HepG2 (cell line): ENCODE data around the gene DDX54. TPM values are rescaled to one million over a fixed set of nuclear protein-coding genes. Genes with fewer than 3 reads are reported as not detected.
A peak's percentile ranks its signal among the peaks of the same experiment; 100 is the strongest.

Source experiments
- GABPB1 ChIP-seq: IDR thresholded peaks from 2 replicates; pipeline ENCODE4 v1.6.1; 2016; ENCODE audit warnings: mild to moderate bottlenecking, missing genetic modification reagents, moderate library complexity, missing compliant biosample characterization
- HNF4G ChIP-seq, 2 experiments: sonication (generic) in 1 of 2; formaldehyde crosslinking in 1 of 2; IDR thresholded peaks; 2 replicates each; pipeline versions ENCODE4 v1.4.0 to v1.6.1; 2011 to 2020; ENCODE audit warnings: borderline replicate concordance in 2 of 2, low read depth in 2 of 2, mild to moderate bottlenecking in 2 of 2, low read length in 1 of 2, missing genetic modification reagents in 1 of 2, moderate library complexity in 1 of 2
- IKZF4 ChIP-seq: sonication (generic); formaldehyde crosslinking; IDR thresholded peaks from 2 replicates; pipeline ENCODE4 v1.5.1; 2020; ENCODE audit warnings: borderline replicate concordance, mild to moderate bottlenecking, low read depth, missing genetic modification reagents; ENCODE audit errors: not compliant biosample characterization
- MBD4 ChIP-seq: IDR thresholded peaks from 2 replicates; pipeline ENCODE4 v1.6.1; 2012; ENCODE audit warnings: low read length, inconsistent platforms, borderline replicate concordance
- MEF2D ChIP-seq: sonication (generic); formaldehyde crosslinking; IDR thresholded peaks from 2 replicates; pipeline ENCODE4 v1.5.1; 2020; ENCODE audit warnings: mild to moderate bottlenecking, missing genetic modification reagents
- MYNN ChIP-seq: sonication (generic); formaldehyde crosslinking; IDR thresholded peaks from 2 replicates; pipeline ENCODE4 v1.4.0; 2020; ENCODE audit warnings: mild to moderate bottlenecking, low read depth, missing genetic modification reagents
- NFAT5 ChIP-seq: sonication (generic); formaldehyde crosslinking; IDR thresholded peaks from 2 replicates; pipeline ENCODE4 v1.4.0; 2020; ENCODE audit warnings: missing genetic modification reagents
- PHF20 ChIP-seq: sonication (generic); formaldehyde crosslinking; IDR thresholded peaks from 2 replicates; pipeline ENCODE4 v1.5.0; 2020; ENCODE audit warnings: mild to moderate bottlenecking, missing genetic modification reagents
- RFXANK ChIP-seq: IDR thresholded peaks from 2 replicates; pipeline ENCODE4 v1.6.1; 2016
- SMARCC2 ChIP-seq: fragments of 450-650 bp; IDR thresholded peaks from 2 replicates; pipeline ENCODE4 v1.6.1; 2017; ENCODE audit warnings: antibody characterized with exemption, mild to moderate bottlenecking
- TOE1 ChIP-seq: sonication (generic); formaldehyde crosslinking; IDR thresholded peaks from 2 replicates; pipeline ENCODE4 v1.4.0; 2020; ENCODE audit warnings: mild to moderate bottlenecking, missing genetic modification reagents
- ZBTB25 ChIP-seq: IDR thresholded peaks from 2 replicates; pipeline ENCODE4 v1.6.1; 2018; ENCODE audit warnings: missing genetic modification reagents
- ZFP82 ChIP-seq: sonication (generic); formaldehyde crosslinking; IDR thresholded peaks from 2 replicates; pipeline ENCODE4 v1.5.1; 2020; ENCODE audit warnings: mild to moderate bottlenecking, missing genetic modification reagents, borderline replicate concordance
- ZNF18 ChIP-seq: sonication (generic); formaldehyde crosslinking; IDR thresholded peaks from 2 replicates; pipeline ENCODE4 v1.8.0; 2022; ENCODE audit warnings: mild to moderate bottlenecking, missing genetic modification reagents; ENCODE audit not compliant: insufficient replicate concordance
- ZNF234 ChIP-seq: sonication (generic); formaldehyde crosslinking; conservative IDR thresholded peaks from 2 replicates; pipeline ENCODE4 v1.5.1; 2020; ENCODE audit warnings: mild to moderate bottlenecking, missing genetic modification reagents
- ZNF737 ChIP-seq: sonication (generic); formaldehyde crosslinking; IDR thresholded peaks from 2 replicates; pipeline ENCODE4 v1.5.0; 2020; ENCODE audit warnings: missing genetic modification reagents, mild to moderate bottlenecking, borderline replicate concordance
- polyA plus RNA-seq, 8 experiments: library from polyadenylated mRNA; depleted of rRNA in 3 of 8; stranded (reverse) in 7 of 8; unstranded in 1 of 8; fragments of >200 nt; fragmentation: Illumina TruSeq in 4 of 8; extraction: Trizol in 4 of 8; gene quantifications; 2 replicates each; pipeline versions ENCODE4 v1.2.1 to v1.2.3, GENCODE V29; 2011 to 2016; ENCODE audit warnings: low read depth in 4 of 8, missing spikeins in 1 of 8, mixed read lengths in 1 of 8; ENCODE audit not compliant: insufficient read depth in 1 of 8
- total RNA-seq, 5 experiments: library from RNA; depleted of rRNA; stranded (reverse); fragments of >200 nt; fragmentation: Illumina TruSeq; extraction: Trizol; gene quantifications; 2 replicates each; pipeline ENCODE4 v1.2.3, GENCODE V29; 2016; ENCODE audit warnings: low read depth in 1 of 5
- TF ChIP-seq, protein P1 (sequence below): IDR thresholded peaks from 2 replicates; pipeline ENCODE4 v1.6.1; 2018; ENCODE audit warnings: missing genetic modification reagents, mild to moderate bottlenecking, missing compliant biosample characterization
- TF ChIP-seq, protein P2 (sequence below): sonication (generic); formaldehyde crosslinking; IDR thresholded peaks from 2 replicates; pipeline ENCODE4 v1.8.1; 2023; ENCODE audit warnings: mild to moderate bottlenecking, missing genetic modification reagents

DDX54 gene
- total and polyA plus RNA-seq, 2 of the 13 experiments (the other 11 are each of a cell fraction or from before 2014, with no cell fraction given), result 59.7 to 61.1 TPM

- no peak for TF ChIP-seq ZNF737 (CRISPR knock-in tag)
- TF ChIP-seq RFXANK (CRISPR knock-in tag), result no peak
- no peak for TF ChIP-seq HNF4G (IDR thresholded peaks at IDR 0.05; ENCODE audit: borderline replicate concordance, low read depth, low read length)
- TF ChIP-seq HNF4G (CRISPR knock-in tag; IDR thresholded peaks at IDR 0.05; ENCODE audit: borderline replicate concordance, low read depth), result 0 out of 2 replicates have a peak, but pooled peaks have one; percentile 26
- TF ChIP-seq GABPB1 (CRISPR knock-in tag), result peak; percentile 46; the same call in 1 of the 2 replicates
- TF ChIP-seq ZBTB25 (CRISPR knock-in tag), result no peak
- TF ChIP-seq ZNF18 (CRISPR knock-in tag), result no peak
- TF ChIP-seq, protein P1, sequence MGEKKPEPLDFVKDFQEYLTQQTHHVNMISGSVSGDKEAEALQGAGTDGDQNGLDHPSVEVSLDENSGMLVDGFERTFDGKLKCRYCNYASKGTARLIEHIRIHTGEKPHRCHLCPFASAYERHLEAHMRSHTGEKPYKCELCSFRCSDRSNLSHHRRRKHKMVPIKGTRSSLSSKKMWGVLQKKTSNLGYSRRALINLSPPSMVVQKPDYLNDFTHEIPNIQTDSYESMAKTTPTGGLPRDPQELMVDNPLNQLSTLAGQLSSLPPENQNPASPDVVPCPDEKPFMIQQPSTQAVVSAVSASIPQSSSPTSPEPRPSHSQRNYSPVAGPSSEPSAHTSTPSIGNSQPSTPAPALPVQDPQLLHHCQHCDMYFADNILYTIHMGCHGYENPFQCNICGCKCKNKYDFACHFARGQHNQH (CRISPR knock-in tag), result no peak
- TF ChIP-seq NFAT5 (CRISPR knock-in tag), result no peak
- TF ChIP-seq MBD4, result no peak
- TF ChIP-seq, protein P2, sequence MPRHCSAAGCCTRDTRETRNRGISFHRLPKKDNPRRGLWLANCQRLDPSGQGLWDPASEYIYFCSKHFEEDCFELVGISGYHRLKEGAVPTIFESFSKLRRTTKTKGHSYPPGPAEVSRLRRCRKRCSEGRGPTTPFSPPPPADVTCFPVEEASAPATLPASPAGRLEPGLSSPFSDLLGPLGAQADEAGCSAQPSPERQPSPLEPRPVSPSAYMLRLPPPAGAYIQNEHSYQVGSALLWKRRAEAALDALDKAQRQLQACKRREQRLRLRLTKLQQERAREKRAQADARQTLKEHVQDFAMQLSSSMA (CRISPR knock-in tag), result no peak
- TF ChIP-seq SMARCC2, result no peak
- TF ChIP-seq MYNN (CRISPR knock-in tag), result no peak
- TF ChIP-seq PHF20, result no peak
- no peak for TF ChIP-seq IKZF4
- TF ChIP-seq ZFP82 (CRISPR knock-in tag), result no peak
- no peak for TF ChIP-seq TOE1 (CRISPR knock-in tag)
- TF ChIP-seq MEF2D (CRISPR knock-in tag), result no peak
- no peak for TF ChIP-seq ZNF234
These were observed 32.2 kb downstream of the DDX54 start (continued) for GRCh38 chr12:113152835-113153814.
